Measurements from ENCODE around the gene R3HDM2. TPM values are rescaled to one million over a fixed set of nuclear protein-coding genes. Genes with fewer than 3 reads are reported as not detected.

Gene R3HDM2
- total and polyA plus RNA-seq, 2 of the 13 experiments (the other 11 are each of a cell fraction or from before 2014, with no cell fraction given) = 11.1 to 23.5 TPM

DNA sequence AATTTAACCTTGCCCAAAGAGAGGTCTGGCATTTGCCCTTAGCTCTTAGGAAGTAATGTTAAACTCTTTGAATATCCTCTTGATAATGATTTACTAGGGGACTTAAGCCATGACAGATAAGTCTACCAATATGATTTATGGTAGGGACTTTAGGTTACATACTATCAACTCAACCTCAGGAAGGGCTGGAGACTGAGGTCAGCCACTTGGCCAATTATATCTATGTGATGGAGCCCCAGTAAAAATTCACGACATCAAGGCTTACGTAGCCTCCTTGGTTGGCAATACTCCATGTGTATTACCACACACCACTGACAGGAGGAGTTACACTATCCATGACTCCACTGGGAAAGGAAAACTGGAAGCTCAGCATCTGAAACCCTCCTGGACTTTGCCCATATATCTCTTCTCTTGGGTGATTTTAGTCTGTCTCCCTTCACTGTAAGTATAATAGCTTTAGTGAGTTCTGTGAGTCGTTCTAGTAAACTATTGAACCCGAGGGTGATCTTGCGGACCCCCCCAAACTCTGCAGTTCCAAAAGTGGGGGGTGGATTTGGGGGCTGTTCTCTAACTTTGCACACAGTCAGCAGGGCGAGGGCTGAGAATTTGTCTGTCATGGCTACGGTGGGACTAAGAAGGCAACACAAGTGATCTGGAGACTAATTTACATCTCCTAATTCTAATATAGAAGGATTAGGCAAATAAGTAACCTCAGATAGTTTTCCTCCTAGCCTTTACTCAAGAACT lies 62.3 kb downstream of the R3HDM2 start (continued):
- TF ChIP-seq ZNF121 (CRISPR knock-in tag; IDR thresholded peaks at IDR 0.05) (no peak), FOXK2 (IDR thresholded peaks at IDR 0.05) (no peak), HOXA7 (CRISPR knock-in tag; IDR thresholded peaks at IDR 0.05) (no peak), TBX2 (CRISPR knock-in tag; IDR thresholded peaks at IDR 0.05; ENCODE audit: borderline replicate concordance) (peak; percentile 42), ZNF768 (CRISPR knock-in tag; IDR thresholded peaks at IDR 0.05) (no peak), DR1 (CRISPR knock-in tag; IDR thresholded peaks at IDR 0.05) (no peak), ZMYM3 (CRISPR knock-in tag; IDR thresholded peaks at IDR 0.05) (no peak), ZNF136 (CRISPR knock-in tag; IDR thresholded peaks at IDR 0.05; ENCODE audit: low read depth) (no peak), ZSCAN31 (CRISPR knock-in tag; IDR thresholded peaks at IDR 0.05; ENCODE audit: low read depth) (no peak), MBNL3 (CRISPR knock-in tag; conservative IDR thresholded peaks at IDR 0.05) (no peak), NRL (CRISPR knock-in tag; IDR thresholded peaks at IDR 0.05; ENCODE audit: borderline replicate concordance) (no peak), SMARCC2 (IDR thresholded peaks at IDR 0.05) (no peak), ZBTB7B (CRISPR knock-in tag; IDR thresholded peaks at IDR 0.05) (no peak)
- TF ChIP-seq, protein P1, sequence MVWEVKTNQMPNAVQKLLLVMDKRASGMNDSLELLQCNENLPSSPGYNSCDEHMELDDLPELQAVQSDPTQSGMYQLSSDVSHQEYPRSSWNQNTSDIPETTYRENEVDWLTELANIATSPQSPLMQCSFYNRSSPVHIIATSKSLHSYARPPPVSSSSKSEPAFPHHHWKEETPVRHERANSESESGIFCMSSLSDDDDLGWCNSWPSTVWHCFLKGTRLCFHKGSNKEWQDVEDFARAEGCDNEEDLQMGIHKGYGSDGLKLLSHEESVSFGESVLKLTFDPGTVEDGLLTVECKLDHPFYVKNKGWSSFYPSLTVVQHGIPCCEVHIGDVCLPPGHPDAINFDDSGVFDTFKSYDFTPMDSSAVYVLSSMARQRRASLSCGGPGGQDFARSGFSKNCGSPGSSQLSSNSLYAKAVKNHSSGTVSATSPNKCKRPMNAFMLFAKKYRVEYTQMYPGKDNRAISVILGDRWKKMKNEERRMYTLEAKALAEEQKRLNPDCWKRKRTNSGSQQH (CRISPR knock-in tag; IDR thresholded peaks at IDR 0.05; ENCODE audit: low read depth) = 0 out of 2 replicates have a peak, but pooled peaks have one; percentile 23
- TF ChIP-seq, protein P2, sequence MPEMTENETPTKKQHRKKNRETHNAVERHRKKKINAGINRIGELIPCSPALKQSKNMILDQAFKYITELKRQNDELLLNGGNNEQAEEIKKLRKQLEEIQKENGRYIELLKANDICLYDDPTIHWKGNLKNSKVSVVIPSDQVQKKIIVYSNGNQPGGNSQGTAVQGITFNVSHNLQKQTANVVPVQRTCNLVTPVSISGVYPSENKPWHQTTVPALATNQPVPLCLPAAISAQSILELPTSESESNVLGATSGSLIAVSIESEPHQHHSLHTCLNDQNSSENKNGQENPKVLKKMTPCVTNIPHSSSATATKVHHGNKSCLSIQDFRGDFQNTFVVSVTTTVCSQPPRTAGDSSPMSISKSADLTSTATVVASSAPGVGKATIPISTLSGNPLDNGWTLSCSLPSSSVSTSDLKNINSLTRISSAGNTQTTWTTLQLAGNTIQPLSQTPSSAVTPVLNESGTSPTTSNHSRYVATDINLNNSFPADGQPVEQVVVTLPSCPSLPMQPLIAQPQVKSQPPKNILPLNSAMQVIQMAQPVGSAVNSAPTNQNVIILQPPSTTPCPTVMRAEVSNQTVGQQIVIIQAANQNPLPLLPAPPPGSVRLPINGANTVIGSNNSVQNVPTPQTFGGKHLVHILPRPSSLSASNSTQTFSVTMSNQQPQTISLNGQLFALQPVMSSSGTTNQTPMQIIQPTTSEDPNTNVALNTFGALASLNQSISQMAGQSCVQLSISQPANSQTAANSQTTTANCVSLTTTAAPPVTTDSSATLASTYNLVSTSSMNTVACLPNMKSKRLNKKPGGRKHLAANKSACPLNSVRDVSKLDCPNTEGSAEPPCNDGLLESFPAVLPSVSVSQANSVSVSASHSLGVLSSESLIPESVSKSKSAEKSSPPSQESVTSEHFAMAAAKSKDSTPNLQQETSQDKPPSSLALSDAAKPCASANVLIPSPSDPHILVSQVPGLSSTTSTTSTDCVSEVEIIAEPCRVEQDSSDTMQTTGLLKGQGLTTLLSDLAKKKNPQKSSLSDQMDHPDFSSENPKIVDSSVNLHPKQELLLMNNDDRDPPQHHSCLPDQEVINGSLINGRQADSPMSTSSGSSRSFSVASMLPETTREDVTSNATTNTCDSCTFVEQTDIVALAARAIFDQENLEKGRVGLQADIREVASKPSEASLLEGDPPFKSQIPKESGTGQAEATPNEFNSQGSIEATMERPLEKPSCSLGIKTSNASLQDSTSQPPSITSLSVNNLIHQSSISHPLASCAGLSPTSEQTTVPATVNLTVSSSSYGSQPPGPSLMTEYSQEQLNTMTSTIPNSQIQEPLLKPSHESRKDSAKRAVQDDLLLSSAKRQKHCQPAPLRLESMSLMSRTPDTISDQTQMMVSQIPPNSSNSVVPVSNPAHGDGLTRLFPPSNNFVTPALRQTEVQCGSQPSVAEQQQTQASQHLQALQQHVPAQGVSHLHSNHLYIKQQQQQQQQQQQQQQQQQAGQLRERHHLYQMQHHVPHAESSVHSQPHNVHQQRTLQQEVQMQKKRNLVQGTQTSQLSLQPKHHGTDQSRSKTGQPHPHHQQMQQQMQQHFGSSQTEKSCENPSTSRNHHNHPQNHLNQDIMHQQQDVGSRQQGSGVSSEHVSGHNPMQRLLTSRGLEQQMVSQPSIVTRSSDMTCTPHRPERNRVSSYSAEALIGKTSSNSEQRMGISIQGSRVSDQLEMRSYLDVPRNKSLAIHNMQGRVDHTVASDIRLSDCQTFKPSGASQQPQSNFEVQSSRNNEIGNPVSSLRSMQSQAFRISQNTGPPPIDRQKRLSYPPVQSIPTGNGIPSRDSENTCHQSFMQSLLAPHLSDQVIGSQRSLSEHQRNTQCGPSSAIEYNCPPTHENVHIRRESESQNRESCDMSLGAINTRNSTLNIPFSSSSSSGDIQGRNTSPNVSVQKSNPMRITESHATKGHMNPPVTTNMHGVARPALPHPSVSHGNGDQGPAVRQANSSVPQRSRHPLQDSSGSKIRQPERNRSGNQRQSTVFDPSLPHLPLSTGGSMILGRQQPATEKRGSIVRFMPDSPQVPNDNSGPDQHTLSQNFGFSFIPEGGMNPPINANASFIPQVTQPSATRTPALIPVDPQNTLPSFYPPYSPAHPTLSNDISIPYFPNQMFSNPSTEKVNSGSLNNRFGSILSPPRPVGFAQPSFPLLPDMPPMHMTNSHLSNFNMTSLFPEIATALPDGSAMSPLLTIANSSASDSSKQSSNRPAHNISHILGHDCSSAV (CRISPR knock-in tag; IDR thresholded peaks at IDR 0.05; ENCODE audit: borderline replicate concordance) = no peak
- TF ChIP-seq, protein P3, sequence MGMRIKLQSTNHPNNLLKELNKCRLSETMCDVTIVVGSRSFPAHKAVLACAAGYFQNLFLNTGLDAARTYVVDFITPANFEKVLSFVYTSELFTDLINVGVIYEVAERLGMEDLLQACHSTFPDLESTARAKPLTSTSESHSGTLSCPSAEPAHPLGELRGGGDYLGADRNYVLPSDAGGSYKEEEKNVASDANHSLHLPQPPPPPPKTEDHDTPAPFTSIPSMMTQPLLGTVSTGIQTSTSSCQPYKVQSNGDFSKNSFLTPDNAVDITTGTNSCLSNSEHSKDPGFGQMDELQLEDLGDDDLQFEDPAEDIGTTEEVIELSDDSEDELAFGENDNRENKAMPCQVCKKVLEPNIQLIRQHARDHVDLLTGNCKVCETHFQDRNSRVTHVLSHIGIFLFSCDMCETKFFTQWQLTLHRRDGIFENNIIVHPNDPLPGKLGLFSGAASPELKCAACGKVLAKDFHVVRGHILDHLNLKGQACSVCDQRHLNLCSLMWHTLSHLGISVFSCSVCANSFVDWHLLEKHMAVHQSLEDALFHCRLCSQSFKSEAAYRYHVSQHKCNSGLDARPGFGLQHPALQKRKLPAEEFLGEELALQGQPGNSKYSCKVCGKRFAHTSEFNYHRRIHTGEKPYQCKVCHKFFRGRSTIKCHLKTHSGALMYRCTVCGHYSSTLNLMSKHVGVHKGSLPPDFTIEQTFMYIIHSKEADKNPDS (CRISPR knock-in tag; IDR thresholded peaks at IDR 0.05) = no peak
- TF ChIP-seq, protein P4, sequence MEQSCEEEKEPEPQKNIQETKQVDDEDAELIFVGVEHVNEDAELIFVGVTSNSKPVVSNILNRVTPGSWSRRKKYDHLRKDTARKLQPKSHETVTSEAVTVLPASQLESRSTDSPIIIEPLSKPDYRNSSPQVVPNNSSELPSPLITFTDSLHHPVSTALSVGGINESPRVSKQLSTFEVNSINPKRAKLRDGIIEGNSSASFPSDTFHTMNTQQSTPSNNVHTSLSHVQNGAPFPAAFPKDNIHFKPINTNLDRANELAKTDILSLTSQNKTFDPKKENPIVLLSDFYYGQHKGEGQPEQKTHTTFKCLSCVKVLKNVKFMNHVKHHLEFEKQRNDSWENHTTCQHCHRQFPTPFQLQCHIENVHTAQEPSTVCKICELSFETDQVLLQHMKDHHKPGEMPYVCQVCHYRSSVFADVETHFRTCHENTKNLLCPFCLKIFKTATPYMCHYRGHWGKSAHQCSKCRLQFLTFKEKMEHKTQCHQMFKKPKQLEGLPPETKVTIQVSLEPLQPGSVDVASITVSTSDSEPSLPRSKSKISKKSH (CRISPR knock-in tag; IDR thresholded peaks at IDR 0.05; ENCODE audit: borderline replicate concordance) = no peak
